HCT116 (cell line): ENCODE measurements around the gene GREM2. TPM values are rescaled to one million over a fixed set of nuclear protein-coding genes. Genes with fewer than 3 reads are reported as not detected.

Experiments
- ATAC-seq: fragments of 200-7000 bp; cut with Tn5 transposase; 2 replicates; pipeline ENCODE4 v1.9.1; 2020; ENCODE audit warnings: mild to moderate bottlenecking, moderate library complexity
- BruUV-seq: library from RNA; stranded (reverse); fragments of 400-500 nt; replicated peaks from 2 replicates; lab custom pipeline; 2021; lab: Mats Ljungman, UMichigan
- CTCF ChIA-PET: fragments of 300-600 bp; sonication (Branson Sonifier 250); formaldehyde crosslinking; loops from one replicate; lab custom pipeline; 2021; ENCODE audit warnings: antibody characterized with exemption; lab: Charles Lee
- POLR2A ChIA-PET: fragments of 300-600, 350-600 bp; sonication (Branson Sonifier 250); formaldehyde crosslinking; loops from one replicate; lab custom pipeline; 2021; ENCODE audit warnings: antibody characterized with exemption; lab: Charles Lee
- RAD21 ChIA-PET, 2 experiments: fragments of 300-600 bp; sonication (Branson Sonifier 250); formaldehyde crosslinking; loops; one replicate each; lab custom pipeline; 2023; ENCODE audit warnings: low total read pairs in 2 of 2; ENCODE audit not compliant: uncharacterized antibody in 2 of 2, unreplicated experiment in 2 of 2, low non-redundant PET in 1 of 2; lab: Charles Lee
- DNase-seq: peaks from one replicate; pipeline ENCODE4 v3.0.0-alpha.2; 2010; ENCODE audit warnings: low read depth, low spot score
- H2AFZ ChIP-seq: fragments of 200-600 bp; shearing (Covaris generic), sonication (generic); 2 replicates; pipeline ENCODE4 v1.6.1; 2017; ENCODE audit warnings: low read depth, mixed run types, mixed read lengths, antibody characterized with exemption, low read length; ENCODE audit not compliant: poor library complexity, severe bottlenecking
- H3K27ac ChIP-seq: 2 replicates; pipeline ENCODE4 v1.5.1; 2012; ENCODE audit warnings: low read depth, low read length
- H3K27me3 ChIP-seq: fragments of 200-600 bp; sonication (generic); 2 replicates; pipeline ENCODE4 v1.6.1; 2016; ENCODE audit warnings: mixed run types, low read length, mixed read lengths; ENCODE audit not compliant: insufficient read depth
- H3K36me3 ChIP-seq, 2 experiments: fragments of 200-500 bp in 1 of 2; fragments of 200-600 bp in 1 of 2; sonication (Bioruptor generic) in 1 of 2; sonication (generic) in 1 of 2; 2 replicates each; pipeline versions ENCODE4 v1.5.1 to v1.6.1; 2014 to 2016; ENCODE audit warnings: low read length in 2 of 2, inconsistent platforms in 1 of 2, mixed read lengths in 1 of 2, mixed run types in 1 of 2; ENCODE audit not compliant: insufficient read depth in 2 of 2, control insufficient read depth in 1 of 2
- H3K4me1 ChIP-seq, 2 experiments: fragments of 200-600 bp in 1 of 2; sonication (generic) in 1 of 2; 2 replicates each; pipeline versions ENCODE4 v1.5.1 to v1.6.1; 2012 to 2017; ENCODE audit warnings: low read length in 2 of 2, inconsistent platforms in 1 of 2, mild to moderate bottlenecking in 1 of 2, mixed read lengths in 1 of 2, mixed run types in 1 of 2, moderate library complexity in 1 of 2; ENCODE audit not compliant: insufficient read depth in 2 of 2, control insufficient read depth in 1 of 2
- H3K4me2 ChIP-seq: fragments of 200-600 bp; sonication (generic); 2 replicates; pipeline ENCODE4 v1.6.1; 2017; ENCODE audit warnings: mixed run types, low read length, mixed read lengths
- H3K4me3 ChIP-seq, 2 experiments: fragments of 200-600 bp in 1 of 2; sonication (generic) in 1 of 2; replicated peaks in 1 of 2; 2 replicates each; pipeline ENCODE4 v1.5.1; 2011 to 2016; ENCODE audit warnings: low read length in 2 of 2, control low read depth in 1 of 2, low read depth in 1 of 2, mild to moderate bottlenecking in 1 of 2, mixed read lengths in 1 of 2, mixed run types in 1 of 2
- H3K79me2 ChIP-seq: fragments of 200-600 bp; sonication (generic); 2 replicates; pipeline ENCODE4 v1.6.1; 2017; ENCODE audit warnings: mild to moderate bottlenecking, mixed run types, low read length, moderate library complexity, mixed read lengths; ENCODE audit not compliant: insufficient read depth
- H3K9ac ChIP-seq: fragments of 200-600 bp; sonication (generic); 2 replicates; pipeline ENCODE4 v1.6.1; 2016; ENCODE audit warnings: low read length, mixed read lengths
- H3K9me2 ChIP-seq: fragments of 200-600 bp; sonication (generic), shearing (Covaris generic); 2 replicates; pipeline ENCODE4 v1.6.1; 2017; ENCODE audit warnings: mixed run types, mild to moderate bottlenecking, moderate library complexity; ENCODE audit not compliant: insufficient read depth
- H3K9me3 ChIP-seq, 2 experiments: fragments of 200-500 bp in 1 of 2; fragments of 200-600 bp in 1 of 2; sonication (Bioruptor generic) in 1 of 2; sonication (generic) in 1 of 2; 2 replicates each; pipeline ENCODE4 v1.6.1; 2014 to 2017; ENCODE audit warnings: low read length in 2 of 2, mixed read lengths in 2 of 2, inconsistent platforms in 1 of 2, low read depth in 1 of 2, mild to moderate bottlenecking in 1 of 2, mixed run types in 1 of 2, moderate library complexity in 1 of 2; ENCODE audit not compliant: control insufficient read depth in 1 of 2, insufficient read depth in 1 of 2
- H4K20me1 ChIP-seq: fragments of 200-600 bp; sonication (generic), shearing (Covaris generic); 2 replicates; pipeline ENCODE4 v1.6.1; 2017; ENCODE audit warnings: mixed run types, mild to moderate bottlenecking, moderate library complexity; ENCODE audit not compliant: insufficient read depth
- ATF3 ChIP-seq: IDR thresholded peaks from 2 replicates; pipeline ENCODE4 v1.6.1; 2012
- CTCF ChIP-seq, 3 experiments: fragments of 200-600 bp in 1 of 3; sonication (generic) in 1 of 3; IDR thresholded peaks in 2 of 3; conservative IDR thresholded peaks in 1 of 3; 2 replicates each; pipeline ENCODE4 v1.5.1; 2012 to 2017; ENCODE audit warnings: low read depth in 2 of 3, low read length in 2 of 3, antibody characterized with exemption in 1 of 3, borderline replicate concordance in 1 of 3, control low read depth in 1 of 3, mild to moderate bottlenecking in 1 of 3, mixed read lengths in 1 of 3, mixed run types in 1 of 3, moderate library complexity in 1 of 3; ENCODE audit not compliant: insufficient read depth in 1 of 3
- EGR1 ChIP-seq: IDR thresholded peaks from 2 replicates; pipeline ENCODE4 v1.6.1; 2012; ENCODE audit warnings: low read depth
- ELF1 ChIP-seq: IDR thresholded peaks from 2 replicates; pipeline ENCODE4 v1.6.1; 2012; ENCODE audit warnings: low read depth, borderline replicate concordance
- FOSL1 ChIP-seq: IDR thresholded peaks from 2 replicates; pipeline ENCODE4 v1.6.1; 2012; ENCODE audit warnings: low read depth
- POLR2AphosphoS5 ChIP-seq: IDR thresholded peaks from 2 replicates; pipeline ENCODE4 v1.6.1; 2011; ENCODE audit warnings: mild to moderate bottlenecking, low read depth, low read length, moderate library complexity
- REST ChIP-seq: IDR thresholded peaks from 2 replicates; pipeline ENCODE4 v1.6.1; 2012; ENCODE audit warnings: low read depth
- SP1 ChIP-seq: IDR thresholded peaks from 2 replicates; pipeline ENCODE4 v1.6.1; 2012; ENCODE audit warnings: low read depth
- TCF7L2 ChIP-seq: IDR thresholded peaks from 2 replicates; pipeline ENCODE4 v1.7.0; 2011; ENCODE audit warnings: borderline replicate concordance, inconsistent platforms; ENCODE audit not compliant: insufficient read depth, insufficient read length; ENCODE audit errors: extremely low read depth
- YY1 ChIP-seq: IDR thresholded peaks from 2 replicates; pipeline ENCODE4 v1.6.1; 2011; ENCODE audit warnings: low read length, low read depth, moderate library complexity, mild to moderate bottlenecking; ENCODE audit not compliant: insufficient replicate concordance; ENCODE audit errors: extremely low read depth
- ZBTB33 ChIP-seq: IDR thresholded peaks from 2 replicates; pipeline ENCODE4 v1.6.1; 2011; ENCODE audit warnings: mild to moderate bottlenecking, low read length, moderate library complexity; ENCODE audit not compliant: insufficient replicate concordance; ENCODE audit errors: extremely low read depth
- intact Hi-C: fragments of 100-400 bp; cut with micrococcal nuclease; formaldehyde crosslinking; loops from 2 replicates; pipeline ENCODE4 v1.10.0; 2022
- total RNA-seq: library from RNA; stranded (reverse); gene quantifications from one replicate; pipeline ENCODE4 v1.2.1, GENCODE V29; 2021; ENCODE audit not compliant: unreplicated experiment

Gene GREM2
- total RNA-seq, 1 experiment from 2014 or later: not detected

GRCh38 chr1:240499012-240499411 lies 112.9 kb downstream of the GREM2 start:
- no peak overlapping the region for H2AFZ ChIP-seq
- intact Hi-C loops: no loop called here
- POLR2A ChIA-PET: no interaction called here

More at GRCh38 chr1:240499012-240499411, 112.9 kb downstream of the GREM2 start:
- TF ChIP-seq CTCF (IDR thresholded peaks at IDR 0.05 in 2 of 3, conservative IDR thresholded peaks at IDR 0.05 in 1 of 3; ENCODE audit: borderline replicate concordance in 1 of 3, insufficient read depth in 1 of 3, low read depth in 2 of 3, low read length in 2 of 3) (no peak), SP1 (no peak), ATF3 (no peak), ELF1 (no peak), FOSL1 (no peak), EGR1 (no peak), TCF7L2 (no peak), ZBTB33 (no peak), REST (no peak), POLR2AphosphoS5 (no peak), YY1 (no peak)
- Histone ChIP-seq H3K4me3 (no peak overlapping the region), H3K9ac (no peak overlapping the region), H3K27ac (no peak overlapping the region), H3K9me3 (peaks cover 12 to 15% of the 10 kb centered on the region in 2 experiments; a peak in 2 of 4 replicates), H3K9me2 (no peaks in the 10 kb centered on the region), H3K4me1 (no peaks in the 10 kb centered on the region), H3K79me2 (no peaks in the 10 kb centered on the region), H3K4me2 (no peak overlapping the region), H3K27me3 (no peaks in the 10 kb centered on the region), H3K36me3 (no peaks in the 10 kb centered on the region), H4K20me1 (no peaks in the 10 kb centered on the region)
- ATAC-seq (no peak), DNase-seq (no peak)
- ChIA-PET RAD21 (no interaction called here), CTCF (no interaction called here)
- no TSS peak for BruUV-seq
